22Rv1 (cell line): Measurements from ENCODE around the gene STPG2.

Experiments used
- H3K27ac ChIP-seq: fragments of 450-650 bp; 2 replicates; pipeline ENCODE4 v1.5.1; 2017
- CTCF ChIP-seq: fragments of 450-650 bp; IDR thresholded peaks from 2 replicates; pipeline ENCODE4 v1.5.1; 2017; ENCODE audit warnings: mild to moderate bottlenecking
- ZFX ChIP-seq: fragments of 450-650 bp; IDR thresholded peaks from 2 replicates; pipeline ENCODE4 v1.6.1; 2017; ENCODE audit warnings: antibody characterized with exemption, borderline replicate concordance

Gene STPG2

GRCh38 chr4:97867557-97868091, 275.7 kb downstream of the STPG2 start:
- peak overlapping the region; percentile 90 for H3K27ac ChIP-seq
- no peak for TF ChIP-seq ZFX
- TF ChIP-seq CTCF, result no peak

GRCh38 chr4:97866821-97867556, 276.3 kb downstream of the STPG2 start:
- peak overlapping the region; percentile 90 for H3K27ac ChIP-seq

GRCh38 chr4:97851115-97851514, 292.2 kb downstream of the STPG2 start:
- TF ChIP-seq CTCF (no peak), ZFX (no peak)
- no peak overlapping the region for H3K27ac ChIP-seq

More at GRCh38 chr4:97866821-97867556, 276.3 kb downstream of the STPG2 start:
- TF ChIP-seq CTCF, result no peak
- no peak for TF ChIP-seq ZFX

GRCh38 chr4:97845758-97846157, 297.5 kb downstream of the STPG2 start:
- H3K27ac ChIP-seq, result peak overlapping the region; percentile 68
- TF ChIP-seq CTCF, result no peak
- TF ChIP-seq ZFX, result no peak

GRCh38 chr4:97841512-97841911, 301.8 kb downstream of the STPG2 start:
- TF ChIP-seq CTCF (no peak), ZFX (no peak)
- no peak overlapping the region for H3K27ac ChIP-seq

GRCh38 chr4:97836662-97837061, 306.6 kb downstream of the STPG2 start:
- TF ChIP-seq CTCF (no peak), ZFX (no peak)
- no peak overlapping the region for H3K27ac ChIP-seq

- H3K27ac ChIP-seq, result no peak overlapping the region
- no peak for TF ChIP-seq ZFX
- TF ChIP-seq CTCF, result no peak
Measured at GRCh38 chr4:97828646-97829045, 314.6 kb downstream of the STPG2 start.
